HepG2 (cell line): ENCODE measurements around the gene MFSD12. TPM values are rescaled to one million over a fixed set of nuclear protein-coding genes. Genes with fewer than 3 reads are reported as not detected.

Source experiments
- BCL6 ChIP-seq: IDR thresholded peaks from 2 replicates; pipeline ENCODE4 v1.6.1; 2016; ENCODE audit warnings: missing genetic modification reagents, missing compliant biosample characterization
- CHD2 ChIP-seq: IDR thresholded peaks from 2 replicates; pipeline ENCODE4 v1.6.1; 2011; ENCODE audit warnings: low read depth, low read length, improper control_type of control experiment
- DNMT3B ChIP-seq: conservative IDR thresholded peaks from 2 replicates; pipeline ENCODE4 v1.6.1; 2016; ENCODE audit warnings: missing biosample characterization, control low read depth
- GTF2F1 ChIP-seq: fragments of 150-350 bp; IDR thresholded peaks from 2 replicates; pipeline ENCODE4 v1.6.1; 2014; ENCODE audit warnings: low read length
- HDAC2 ChIP-seq: sonication (generic); formaldehyde crosslinking; IDR thresholded peaks from 2 replicates; pipeline ENCODE4 v1.4.0; 2020; ENCODE audit warnings: missing genetic modification reagents
- HOXA7 ChIP-seq: sonication (generic); formaldehyde crosslinking; IDR thresholded peaks from 2 replicates; pipeline ENCODE4 v1.8.1; 2022; ENCODE audit warnings: mild to moderate bottlenecking, missing genetic modification reagents, moderate library complexity
- KLF15 ChIP-seq: sonication (generic); formaldehyde crosslinking; IDR thresholded peaks from 2 replicates; pipeline ENCODE4 v1.8.1; 2023; ENCODE audit warnings: borderline replicate concordance, mild to moderate bottlenecking, inconsistent platforms, missing genetic modification reagents, mixed read lengths
- NCOR1 ChIP-seq: fragments of 200-600 bp; sonication (generic); IDR thresholded peaks from 2 replicates; pipeline ENCODE4 v1.7.0; 2017; ENCODE audit warnings: antibody characterized with exemption, low read length, borderline replicate concordance
- NPAS2 ChIP-seq: sonication (generic); formaldehyde crosslinking; IDR thresholded peaks from 2 replicates; pipeline ENCODE4 v1.8.0; 2022; ENCODE audit warnings: mild to moderate bottlenecking, missing genetic modification reagents, borderline replicate concordance
- NR2F2 ChIP-seq: IDR thresholded peaks from 2 replicates; pipeline ENCODE4 v1.6.1; 2012; ENCODE audit warnings: low read depth, inconsistent platforms, borderline replicate concordance
- PPARG ChIP-seq: conservative IDR thresholded peaks from 2 replicates; pipeline ENCODE4 v1.6.1; 2016; ENCODE audit warnings: missing biosample characterization, missing genetic modification reagents
- RARA ChIP-seq: IDR thresholded peaks from 2 replicates; pipeline ENCODE4 v1.6.1; 2016; ENCODE audit warnings: missing genetic modification reagents, missing compliant biosample characterization
- RBAK ChIP-seq: sonication (generic); formaldehyde crosslinking; IDR thresholded peaks from 2 replicates; pipeline ENCODE4 v1.5.1; 2020; ENCODE audit warnings: mild to moderate bottlenecking, missing genetic modification reagents
- SP1 ChIP-seq, 2 experiments: fragments of 450-650 bp in 1 of 2; sonication (generic) in 1 of 2; formaldehyde crosslinking in 1 of 2; IDR thresholded peaks; 2 replicates each; pipeline versions ENCODE4 v1.4.0 to v1.6.1; 2016 to 2020; ENCODE audit warnings: missing genetic modification reagents in 1 of 2
- SP4 ChIP-seq: sonication (generic); formaldehyde crosslinking; IDR thresholded peaks from 2 replicates; pipeline ENCODE4 v1.8.1; 2023; ENCODE audit warnings: mild to moderate bottlenecking, missing genetic modification reagents
- THAP11 ChIP-seq: IDR thresholded peaks from 2 replicates; pipeline ENCODE4 v1.6.1; 2016; ENCODE audit warnings: missing biosample characterization, missing genetic modification reagents
- TMF1 ChIP-seq: sonication (generic); formaldehyde crosslinking; IDR thresholded peaks from 2 replicates; pipeline ENCODE4 v1.8.1; 2022; ENCODE audit warnings: low read depth, missing genetic modification reagents
- ZFAT ChIP-seq: sonication (generic); formaldehyde crosslinking; conservative IDR thresholded peaks from 2 replicates; pipeline ENCODE4 v1.8.1; 2023; ENCODE audit warnings: missing genetic modification reagents, inconsistent platforms
- ZNF121 ChIP-seq: sonication (generic); formaldehyde crosslinking; IDR thresholded peaks from 2 replicates; pipeline ENCODE4 v1.5.0; 2020; ENCODE audit warnings: mild to moderate bottlenecking, missing genetic modification reagents
- ZNF24 ChIP-seq: fragments of 450-650 bp; IDR thresholded peaks from 2 replicates; pipeline ENCODE4 v1.6.1; 2017; ENCODE audit warnings: antibody characterized with exemption, mild to moderate bottlenecking
- ZNF329 ChIP-seq: sonication (generic); formaldehyde crosslinking; IDR thresholded peaks from 2 replicates; pipeline ENCODE4 v1.9.0; 2021; ENCODE audit warnings: low read depth, mild to moderate bottlenecking, missing genetic modification reagents
- ZNF430 ChIP-seq: sonication (generic); formaldehyde crosslinking; IDR thresholded peaks from 2 replicates; pipeline ENCODE4 v1.9.0; 2021; ENCODE audit warnings: mild to moderate bottlenecking, missing genetic modification reagents
- ZNF530 ChIP-seq: sonication (generic); formaldehyde crosslinking; IDR thresholded peaks from 2 replicates; pipeline ENCODE4 v1.5.0; 2020; ENCODE audit warnings: low read depth, mild to moderate bottlenecking, missing genetic modification reagents
- ZNF569 ChIP-seq: sonication (generic); formaldehyde crosslinking; IDR thresholded peaks from 2 replicates; pipeline ENCODE4 v1.5.0; 2020; ENCODE audit warnings: mild to moderate bottlenecking, missing genetic modification reagents, moderate library complexity, borderline replicate concordance
- ZNF597 ChIP-seq: sonication (generic); formaldehyde crosslinking; IDR thresholded peaks from 2 replicates; pipeline ENCODE4 v1.5.0; 2020; ENCODE audit warnings: missing genetic modification reagents
- ZNF674 ChIP-seq: sonication (generic); formaldehyde crosslinking; IDR thresholded peaks from 2 replicates; pipeline ENCODE4 v1.5.0; 2020; ENCODE audit warnings: low read depth, mild to moderate bottlenecking, missing genetic modification reagents
- ZNF709 ChIP-seq: sonication (generic); formaldehyde crosslinking; IDR thresholded peaks from 2 replicates; pipeline ENCODE4 v1.5.0; 2020; ENCODE audit warnings: mild to moderate bottlenecking, missing genetic modification reagents
- ZNF790 ChIP-seq: sonication (generic); formaldehyde crosslinking; IDR thresholded peaks from 2 replicates; pipeline ENCODE4 v1.8.0; 2022; ENCODE audit warnings: missing genetic modification reagents, mild to moderate bottlenecking, borderline replicate concordance
- ZSCAN30 ChIP-seq: sonication (generic); formaldehyde crosslinking; IDR thresholded peaks from 2 replicates; pipeline ENCODE4 v1.5.0; 2020; ENCODE audit warnings: mild to moderate bottlenecking, missing genetic modification reagents
- polyA plus RNA-seq, 8 experiments: library from polyadenylated mRNA; depleted of rRNA in 3 of 8; stranded (reverse) in 7 of 8; unstranded in 1 of 8; fragments of >200 nt; fragmentation: Illumina TruSeq in 4 of 8; extraction: Trizol in 4 of 8; gene quantifications; 2 replicates each; pipeline versions ENCODE4 v1.2.1 to v1.2.3, GENCODE V29; 2011 to 2016; ENCODE audit warnings: low read depth in 4 of 8, missing spikeins in 1 of 8, mixed read lengths in 1 of 8; ENCODE audit not compliant: insufficient read depth in 1 of 8
- total RNA-seq, 5 experiments: library from RNA; depleted of rRNA; stranded (reverse); fragments of >200 nt; fragmentation: Illumina TruSeq; extraction: Trizol; gene quantifications; 2 replicates each; pipeline ENCODE4 v1.2.3, GENCODE V29; 2016; ENCODE audit warnings: low read depth in 1 of 5
- TF ChIP-seq, protein P1 (sequence below): sonication (generic); formaldehyde crosslinking; IDR thresholded peaks from 2 replicates; pipeline ENCODE4 v1.8.0; 2022; ENCODE audit warnings: missing genetic modification reagents, mild to moderate bottlenecking, moderate library complexity, borderline replicate concordance

The MFSD12 gene
- total and polyA plus RNA-seq, 2 of the 13 experiments (the other 11 are each of a cell fraction or from before 2014, with no cell fraction given), result 27.2 to 29.1 TPM

GRCh38 chr19:3557461-3558248 is at the start of gene MFSD12 (continued):
- TF ChIP-seq NCOR1 (no peak), ZNF24 (no peak), NR2F2 (no peak), NPAS2 (CRISPR knock-in tag) (no peak), TMF1 (CRISPR knock-in tag) (peak; percentile 70), HOXA7 (CRISPR knock-in tag) (no peak), GTF2F1 (no peak), ZFAT (CRISPR knock-in tag) (no peak), HDAC2 (no peak), ZNF121 (CRISPR knock-in tag) (no peak), RBAK (CRISPR knock-in tag) (no peak), ZNF709 (CRISPR knock-in tag) (peak; percentile 72; the same call in 1 of the 2 replicates), ZNF790 (CRISPR knock-in tag) (peak; percentile 33; the same call in 1 of the 2 replicates), RARA (peak; percentile 22; the same call in 1 of the 2 replicates), BCL6 (CRISPR knock-in tag) (peak; percentile 29; the same call in 1 of the 2 replicates), PPARG (CRISPR knock-in tag) (0 out of 2 replicates have a peak, but pooled peaks have one; percentile 10), KLF15 (no peak), THAP11 (CRISPR knock-in tag) (peak; percentile 79), SP1 (IDR thresholded peaks at IDR 0.05) (no peak), SP1 (CRISPR knock-in tag; IDR thresholded peaks at IDR 0.05) (peak; percentile 98), CHD2 (no peak), ZNF329 (no peak), SP4 (CRISPR knock-in tag) (peak; percentile 96), ZNF430 (0 out of 2 replicates have a peak, but pooled peaks have one; percentile 45), ZNF530 (no peak), DNMT3B (CRISPR knock-in tag) (peak; percentile 80; the same call in 1 of the 2 replicates), ZNF597 (CRISPR knock-in tag) (no peak), ZSCAN30 (CRISPR knock-in tag) (no peak), ZNF674 (no peak), ZNF569 (CRISPR knock-in tag) (no peak)
- TF ChIP-seq, protein P1, sequence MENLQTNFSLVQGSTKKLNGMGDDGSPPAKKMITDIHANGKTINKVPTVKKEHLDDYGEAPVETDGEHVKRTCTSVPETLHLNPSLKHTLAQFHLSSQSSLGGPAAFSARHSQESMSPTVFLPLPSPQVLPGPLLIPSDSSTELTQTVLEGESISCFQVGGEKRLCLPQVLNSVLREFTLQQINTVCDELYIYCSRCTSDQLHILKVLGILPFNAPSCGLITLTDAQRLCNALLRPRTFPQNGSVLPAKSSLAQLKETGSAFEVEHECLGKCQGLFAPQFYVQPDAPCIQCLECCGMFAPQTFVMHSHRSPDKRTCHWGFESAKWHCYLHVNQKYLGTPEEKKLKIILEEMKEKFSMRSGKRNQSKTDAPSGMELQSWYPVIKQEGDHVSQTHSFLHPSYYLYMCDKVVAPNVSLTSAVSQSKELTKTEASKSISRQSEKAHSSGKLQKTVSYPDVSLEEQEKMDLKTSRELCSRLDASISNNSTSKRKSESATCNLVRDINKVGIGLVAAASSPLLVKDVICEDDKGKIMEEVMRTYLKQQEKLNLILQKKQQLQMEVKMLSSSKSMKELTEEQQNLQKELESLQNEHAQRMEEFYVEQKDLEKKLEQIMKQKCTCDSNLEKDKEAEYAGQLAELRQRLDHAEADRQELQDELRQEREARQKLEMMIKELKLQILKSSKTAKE (CRISPR knock-in tag), result no peak
